ENCODE measurements around the gene ERAP2. TPM values are rescaled to one million over a fixed set of nuclear protein-coding genes. Genes with fewer than 3 reads are reported as not detected.

Gene ERAP2
- polyA plus RNA-seq, 1 donor (not counting 4 experiments of a cell fraction or from before 2014, with no cell fraction given): 41.0 TPM

DNA sequence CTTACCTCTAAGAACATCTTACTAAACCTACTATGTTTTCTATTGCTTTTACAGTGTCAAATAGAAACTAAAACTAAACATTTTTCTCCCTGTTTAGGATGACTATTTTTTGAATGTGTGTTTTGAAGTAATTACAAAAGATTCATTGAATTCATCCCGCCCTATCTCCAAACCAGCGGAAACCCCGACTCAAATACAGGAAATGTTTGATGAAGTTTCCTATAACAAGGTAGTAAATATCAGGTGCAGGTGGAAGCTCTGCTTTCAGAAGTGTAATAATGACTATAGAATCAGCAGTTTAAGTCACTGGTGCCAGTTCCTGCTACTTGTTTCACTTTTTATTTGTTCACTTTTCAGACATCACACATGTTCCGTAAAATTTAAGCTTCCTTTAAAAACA lies 20.0 kb downstream of the ERAP2 start:
- Histone ChIP-seq H3K79me2 (ENCODE audit: control insufficient read depth, insufficient read depth, low read length) (no peaks in the 10 kb centered on the region), H3K27ac (ENCODE audit: control insufficient read depth, insufficient read depth, low read length) (no peak overlapping the region), H2AFZ (ENCODE audit: control insufficient read depth, low read length) (no peak overlapping the region), H3K36me3 (ENCODE audit: control insufficient read depth in 2 of 2, extremely low read depth in 1 of 2, insufficient read depth in 2 of 2, low read length in 2 of 2) (peaks cover 2 to 4% of the 10 kb centered on the region in 2 experiments), H3K4me3 (ENCODE audit: control insufficient read depth in 2 of 3, extremely low read depth in 1 of 3, insufficient read depth in 2 of 3, low read depth in 1 of 3, low read length in 3 of 3) (no peak overlapping the region), H4K20me1 (ENCODE audit: control insufficient read depth, extremely low read depth, insufficient read depth, low read length) (no peaks in the 10 kb centered on the region), H3K9ac (ENCODE audit: control insufficient read depth, extremely low read depth, insufficient read depth, low read length) (no peak overlapping the region), H3K9me3 (ENCODE audit: control insufficient read depth, low read depth, low read length) (no peaks in the 10 kb centered on the region), H3K4me1 (ENCODE audit: control insufficient read depth, extremely low read depth, insufficient read depth, low read length) (peaks cover 9% of the 10 kb centered on the region), H3K4me2 (ENCODE audit: control insufficient read depth, extremely low read depth, insufficient read depth, low read depth, low read length) (no peak overlapping the region), H3K27me3 (ENCODE audit: control insufficient read depth, extremely low read depth, insufficient read depth, low read length) (no peaks in the 10 kb centered on the region), H3K9me1 (ENCODE audit: control insufficient read depth, extremely low read depth, insufficient read depth, low read length) (no peaks in the 10 kb centered on the region)
- DNase-seq (ENCODE audit: low read depth, low spot score) (no peak), FAIRE-seq (no peak)
- TF ChIP-seq, protein P1, sequence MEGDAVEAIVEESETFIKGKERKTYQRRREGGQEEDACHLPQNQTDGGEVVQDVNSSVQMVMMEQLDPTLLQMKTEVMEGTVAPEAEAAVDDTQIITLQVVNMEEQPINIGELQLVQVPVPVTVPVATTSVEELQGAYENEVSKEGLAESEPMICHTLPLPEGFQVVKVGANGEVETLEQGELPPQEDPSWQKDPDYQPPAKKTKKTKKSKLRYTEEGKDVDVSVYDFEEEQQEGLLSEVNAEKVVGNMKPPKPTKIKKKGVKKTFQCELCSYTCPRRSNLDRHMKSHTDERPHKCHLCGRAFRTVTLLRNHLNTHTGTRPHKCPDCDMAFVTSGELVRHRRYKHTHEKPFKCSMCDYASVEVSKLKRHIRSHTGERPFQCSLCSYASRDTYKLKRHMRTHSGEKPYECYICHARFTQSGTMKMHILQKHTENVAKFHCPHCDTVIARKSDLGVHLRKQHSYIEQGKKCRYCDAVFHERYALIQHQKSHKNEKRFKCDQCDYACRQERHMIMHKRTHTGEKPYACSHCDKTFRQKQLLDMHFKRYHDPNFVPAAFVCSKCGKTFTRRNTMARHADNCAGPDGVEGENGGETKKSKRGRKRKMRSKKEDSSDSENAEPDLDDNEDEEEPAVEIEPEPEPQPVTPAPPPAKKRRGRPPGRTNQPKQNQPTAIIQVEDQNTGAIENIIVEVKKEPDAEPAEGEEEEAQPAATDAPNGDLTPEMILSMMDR (optimal IDR thresholded peaks at IDR 0.05 in 1 of 3, IDR thresholded peaks at IDR 0.05 in 1 of 3, conservative IDR thresholded peaks at IDR 0.05 in 1 of 3; ENCODE audit: extremely low read depth in 1 of 3, insufficient read depth in 2 of 3, low read length in 3 of 3): no peak
- TF ChIP-seq EZH2 (IDR thresholded peaks at IDR 0.05; ENCODE audit: low read length): no peak
- dilution Hi-C loops (cut with MboI; ENCODE audit: extremely low pct_ligation_motif_present, low sequenced_read_pairs): no loop called here

DNA sequence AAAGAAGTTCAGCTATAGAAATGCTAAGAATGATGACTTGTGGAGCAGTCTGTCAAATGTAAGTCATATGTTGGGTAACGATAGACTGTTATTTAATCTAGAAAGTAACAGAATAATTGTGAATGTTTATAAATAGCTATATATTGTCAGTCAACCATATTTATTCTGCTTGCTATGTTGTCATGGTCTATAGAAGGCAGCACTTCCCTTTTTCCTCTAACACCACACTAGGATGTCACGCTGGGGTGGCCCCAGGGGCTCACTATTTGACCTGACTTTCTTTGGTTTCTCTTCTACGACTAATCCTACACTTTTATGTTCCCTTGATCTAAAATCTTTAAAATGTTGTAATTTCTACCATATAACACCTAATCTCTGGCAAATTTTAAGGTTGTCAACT lies 20.5 kb downstream of the ERAP2 start:
- no peak for DNase-seq (ENCODE audit: low read depth, low spot score)
- no peaks in the 10 kb centered on the region for H3K9me3 ChIP-seq (ENCODE audit: control insufficient read depth, low read depth, low read length)
- peaks cover 9% of the 10 kb centered on the region for H3K4me1 ChIP-seq (ENCODE audit: control insufficient read depth, extremely low read depth, insufficient read depth, low read length)
- no peaks in the 10 kb centered on the region for H4K20me1 ChIP-seq (ENCODE audit: control insufficient read depth, extremely low read depth, insufficient read depth, low read length)
- dilution Hi-C loops (cut with MboI; ENCODE audit: extremely low pct_ligation_motif_present, low sequenced_read_pairs): no loop called here
- no peaks in the 10 kb centered on the region for H3K79me2 ChIP-seq (ENCODE audit: control insufficient read depth, insufficient read depth, low read length)
- H3K27ac ChIP-seq (ENCODE audit: control insufficient read depth, insufficient read depth, low read length): no peak overlapping the region
- no peak for FAIRE-seq
- no peak overlapping the region for H2AFZ ChIP-seq (ENCODE audit: control insufficient read depth, low read length)
- H3K36me3 ChIP-seq (ENCODE audit: control insufficient read depth in 2 of 2, extremely low read depth in 1 of 2, insufficient read depth in 2 of 2, low read length in 2 of 2): peaks cover 3 to 4% of the 10 kb centered on the region in 2 experiments
- no peaks in the 10 kb centered on the region for H3K27me3 ChIP-seq (ENCODE audit: control insufficient read depth, extremely low read depth, insufficient read depth, low read length)
- H3K9me1 ChIP-seq (ENCODE audit: control insufficient read depth, extremely low read depth, insufficient read depth, low read length): no peaks in the 10 kb centered on the region
- no peak overlapping the region for H3K9ac ChIP-seq (ENCODE audit: control insufficient read depth, extremely low read depth, insufficient read depth, low read length)
- no peak overlapping the region for H3K4me2 ChIP-seq (ENCODE audit: control insufficient read depth, extremely low read depth, insufficient read depth, low read depth, low read length)
- TF ChIP-seq, protein P1 (optimal IDR thresholded peaks at IDR 0.05 in 1 of 3, IDR thresholded peaks at IDR 0.05 in 1 of 3, conservative IDR thresholded peaks at IDR 0.05 in 1 of 3; ENCODE audit: extremely low read depth in 1 of 3, insufficient read depth in 2 of 3, low read length in 3 of 3): no peak
- no peak for TF ChIP-seq EZH2 (IDR thresholded peaks at IDR 0.05; ENCODE audit: low read length)
- H3K4me3 ChIP-seq (ENCODE audit: control insufficient read depth in 2 of 3, extremely low read depth in 1 of 3, insufficient read depth in 2 of 3, low read depth in 1 of 3, low read length in 3 of 3): no peak overlapping the region
